PC-3 (cell line): Measurements from ENCODE around the gene TRDMT1.

ENCODE experiments used
- CTCF ChIP-seq: fragments of 300-600 bp; sonication (generic); conservative IDR thresholded peaks from 2 replicates; pipeline ENCODE4 v1.5.1; 2017; ENCODE audit warnings: antibody characterized with exemption, low read depth, mild to moderate bottlenecking, low read length
- EZH2 ChIP-seq: fragments of 300-600 bp; sonication (generic); IDR thresholded peaks from one replicate; pipeline ENCODE4 v1.6.1; 2017; ENCODE audit warnings: antibody characterized with exemption, mild to moderate bottlenecking, low read length; ENCODE audit not compliant: unreplicated experiment

- TF ChIP-seq EZH2 (no peak), CTCF (peak; percentile 27; the same call in 1 of the 2 replicates)
Observed at GRCh38 chr10:17235136-17235535, 33.7 kb upstream of the TRDMT1 start.
